HAP-1 (cell line): ENCODE measurements around the gene GIN1.
"Not testable (repeated sequence)": the region's sequence is repeated elsewhere in the genome, so short reads cannot be mapped to it uniquely, and the experiment has no call there.

Experiments
- DNase-seq, 2 experiments: peaks; one replicate each; pipeline ENCODE4 v3.0.0-alpha.2; 2016 to 2020; ENCODE audit warnings: low spot score in 2 of 2
- H3K27me3 ChIP-seq: fragments of 250-450 bp; sonication (Bioruptor Pico); 2 replicates; pipeline ENCODE4 v1.5.1; 2020; ENCODE audit warnings: low read depth, mild to moderate bottlenecking, moderate library complexity
- H3K36me3 ChIP-seq: fragments of 250-450 bp; sonication (Bioruptor Pico); replicated peaks from 2 replicates; pipeline ENCODE4 v1.5.1; 2020; ENCODE audit warnings: mild to moderate bottlenecking
- H3K4me1 ChIP-seq: fragments of 250-450 bp; sonication (Bioruptor Pico); 2 replicates; pipeline ENCODE4 v1.5.1; 2020; ENCODE audit warnings: mild to moderate bottlenecking
- H3K4me3 ChIP-seq: fragments of 250-450 bp; sonication (Bioruptor Pico); 2 replicates; pipeline ENCODE4 v1.5.1; 2020; ENCODE audit warnings: mild to moderate bottlenecking, moderate library complexity
- H3K9me3 ChIP-seq: fragments of 250-450 bp; sonication (Bioruptor Pico); 2 replicates; pipeline ENCODE4 v1.5.1; 2020; ENCODE audit warnings: mild to moderate bottlenecking, moderate library complexity
- in situ Hi-C: fragments of 300-500 bp; cut with MboI; formaldehyde crosslinking; loops from 3 replicates; pipeline ENCODE4 v1.14.3; 2020; ENCODE audit warnings: low sequenced_read_pairs, inconsistent platforms, mixed read lengths

Gene GIN1

GRCh38 chr5:103094737-103095136, 25.2 kb downstream of the GIN1 start:
- Histone ChIP-seq H3K27me3 (no peaks in the 10 kb centered on the region), H3K4me1 (no peaks in the 10 kb centered on the region), H3K9me3 (no peaks in the 10 kb centered on the region), H3K4me3 (no peak overlapping the region), H3K36me3 (no peaks in the 10 kb centered on the region)
- no peak for DNase-seq
- in situ Hi-C loops, result no loop called here

DNA sequence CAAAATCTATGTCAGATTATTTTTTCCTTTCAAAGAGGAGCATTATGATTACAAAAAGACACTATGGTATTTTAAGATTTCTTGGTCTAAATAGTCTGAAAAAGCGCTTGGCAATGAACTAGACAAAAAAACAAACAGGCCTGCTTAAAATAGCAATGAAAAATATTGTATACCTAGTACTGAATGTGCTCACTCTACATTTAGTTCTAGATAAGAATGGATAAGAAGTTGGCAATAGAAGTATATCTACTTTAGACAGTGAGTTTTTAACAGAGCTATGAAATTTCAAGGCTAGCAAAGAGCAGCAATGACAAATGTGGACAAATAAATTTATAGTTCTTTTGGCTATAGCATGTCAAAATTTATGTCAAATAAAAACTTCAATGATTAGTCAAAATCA, 26.2 kb downstream of the GIN1 start:
- in situ Hi-C loops, result no loop called here

DNA sequence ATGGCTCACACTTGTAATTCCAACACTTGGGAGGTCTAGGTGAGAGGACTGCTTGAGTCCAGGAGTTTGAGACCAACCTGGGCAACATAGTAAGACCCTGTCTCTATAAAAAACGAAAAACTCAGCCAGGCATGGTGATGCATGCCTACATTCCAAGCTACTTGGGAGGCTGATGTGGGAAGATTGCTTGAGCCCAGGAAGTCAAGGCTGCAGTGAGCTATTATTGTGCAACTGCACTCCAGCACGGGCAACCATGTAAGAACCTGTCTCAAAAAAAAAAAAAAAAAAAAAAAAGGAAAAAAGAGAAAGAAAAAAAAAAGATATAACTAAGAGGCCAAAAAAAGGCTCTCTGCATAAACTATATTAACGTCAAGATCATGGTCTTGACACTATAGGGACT, 27.3 kb downstream of the GIN1 start:
- Histone ChIP-seq H3K27me3 (no peaks in the 10 kb centered on the region), H3K9me3 (no peaks in the 10 kb centered on the region), H3K4me3 (no peak overlapping the region), H3K36me3 (no peaks in the 10 kb centered on the region), H3K4me1 (no peaks in the 10 kb centered on the region)
- DNase-seq, result no peak
- in situ Hi-C loops, result no loop called here

More for the DNA sequence above, 26.2 kb downstream of the GIN1 start:
- Histone ChIP-seq H3K4me1 (no peaks in the 10 kb centered on the region), H3K9me3 (no peaks in the 10 kb centered on the region), H3K36me3 (no peaks in the 10 kb centered on the region), H3K4me3 (no peak overlapping the region), H3K27me3 (no peaks in the 10 kb centered on the region)
- no peak for DNase-seq

DNA sequence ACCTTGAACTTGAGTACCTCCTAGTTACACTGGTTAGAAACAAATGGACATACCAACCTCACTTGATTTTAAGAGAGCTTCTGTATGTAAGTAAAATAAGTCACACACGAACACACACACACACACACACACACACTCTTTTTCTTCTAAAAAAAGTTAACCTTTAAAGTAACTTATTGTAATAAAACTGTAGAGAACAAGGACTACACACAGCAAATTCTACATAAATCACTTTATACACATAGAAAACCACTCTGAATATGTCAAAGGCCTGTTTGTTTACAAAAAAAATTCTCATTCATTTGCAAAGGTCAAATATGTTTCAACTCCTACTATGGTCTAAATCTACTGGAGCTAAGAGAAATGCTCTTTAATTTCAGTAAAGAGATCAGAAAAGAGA, 29.1 kb downstream of the GIN1 start:
- Histone ChIP-seq H3K36me3 (no peaks in the 10 kb centered on the region; the same call in 1 of the 2 replicates), H3K9me3 (no peaks in the 10 kb centered on the region), H3K27me3 (no peaks in the 10 kb centered on the region), H3K4me3 (no peak overlapping the region), H3K4me1 (no peaks in the 10 kb centered on the region)
- no peak for DNase-seq
- in situ Hi-C loops, result no loop called here

DNA sequence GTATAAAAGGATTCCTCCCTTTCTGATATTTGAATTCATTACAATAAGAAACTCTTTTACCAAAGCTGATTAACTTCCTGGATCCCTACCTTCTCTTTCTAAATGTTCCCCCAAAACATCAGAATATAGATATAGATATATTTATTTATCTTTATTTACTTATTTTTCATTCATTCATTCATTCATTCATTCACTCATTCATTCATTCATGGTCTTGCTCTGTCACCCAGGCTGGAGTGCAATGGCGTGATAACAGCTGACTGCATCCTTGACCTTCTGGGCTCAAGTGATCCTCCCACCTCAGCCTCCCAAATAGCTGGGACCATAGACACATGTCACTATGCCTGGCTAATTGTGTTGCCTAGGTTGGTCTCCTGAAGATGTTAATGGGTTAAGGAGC, 30.7 kb downstream of the GIN1 start:
- DNase-seq, result no peak
- Histone ChIP-seq H3K9me3 (no peaks in the 10 kb centered on the region), H3K4me1 (no peaks in the 10 kb centered on the region), H3K4me3 (no peak overlapping the region), H3K36me3 (no peaks in the 10 kb centered on the region; the same call in 1 of the 2 replicates), H3K27me3 (no peaks in the 10 kb centered on the region)
- in situ Hi-C loops, result no loop called here

- no peak for DNase-seq
- Histone ChIP-seq H3K4me3 (no peak overlapping the region), H3K9me3 (no peaks in the 10 kb centered on the region), H3K36me3 (no peaks in the 10 kb centered on the region; the same call in 1 of the 2 replicates), H3K27me3 (no peaks in the 10 kb centered on the region), H3K4me1 (no peaks in the 10 kb centered on the region)
- in situ Hi-C loops, result no loop called here
Observed at GRCh38 chr5:103086547-103086946, 33.4 kb downstream of the GIN1 start.

- Histone ChIP-seq H3K4me3 (no peak overlapping the region), H3K9me3 (no peaks in the 10 kb centered on the region), H3K36me3 (no peaks in the 10 kb centered on the region), H3K27me3 (no peaks in the 10 kb centered on the region), H3K4me1 (no peaks in the 10 kb centered on the region)
- no peak for DNase-seq
- in situ Hi-C loops, result no loop called here
Observed at GRCh38 chr5:103079796-103080195, 40.1 kb downstream of the GIN1 start.

DNA sequence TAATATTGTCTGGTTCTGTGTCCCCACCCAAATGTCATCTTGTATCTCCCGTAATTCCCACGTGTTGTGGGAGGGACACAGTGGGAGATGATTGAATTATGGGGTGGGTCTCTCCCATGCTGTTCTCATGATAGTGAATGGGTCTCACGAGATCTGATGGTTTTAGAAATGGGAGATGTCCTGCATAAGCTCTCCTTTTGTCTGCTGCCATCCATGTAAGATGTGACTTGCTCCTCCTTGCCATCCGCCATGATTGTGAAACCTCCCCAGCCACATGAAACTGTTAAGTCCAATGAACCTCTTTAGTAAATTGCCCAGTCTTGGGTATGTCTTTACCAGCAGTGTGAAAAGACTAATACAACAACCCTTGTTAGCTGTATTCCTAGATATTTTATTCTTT, 44.5 kb downstream of the GIN1 start:
- no peak for DNase-seq
- 0 out of 2 replicates have a peak, but pooled peaks cover 2% of the 10 kb centered on the region for H3K9me3 ChIP-seq
- H3K4me3 ChIP-seq, result no peak overlapping the region
- in situ Hi-C loops, result no loop called here
- H3K4me1 ChIP-seq, result no peaks in the 10 kb centered on the region
- no peaks in the 10 kb centered on the region for H3K36me3 ChIP-seq
- H3K27me3 ChIP-seq, result no peaks in the 10 kb centered on the region

- H3K4me3 ChIP-seq, DNase-seq, in situ Hi-C loops, H3K4me1 ChIP-seq, H3K9me3 ChIP-seq, H3K27me3 ChIP-seq, H3K36me3 ChIP-seq: not testable (repeated sequence)
Observed at GRCh38 chr5:103073500-103073899, 46.4 kb downstream of the GIN1 start.

- in situ Hi-C loops, result no loop called here
- Histone ChIP-seq H3K27me3 (no peaks in the 10 kb centered on the region; the same call in 1 of the 2 replicates), H3K4me1 (no peaks in the 10 kb centered on the region), H3K4me3 (no peak overlapping the region), H3K9me3 (no peaks in the 10 kb centered on the region), H3K36me3 (no peaks in the 10 kb centered on the region)
- DNase-seq, result no peak
Observed at GRCh38 chr5:103066326-103066725, 53.6 kb downstream of the GIN1 start.

DNA sequence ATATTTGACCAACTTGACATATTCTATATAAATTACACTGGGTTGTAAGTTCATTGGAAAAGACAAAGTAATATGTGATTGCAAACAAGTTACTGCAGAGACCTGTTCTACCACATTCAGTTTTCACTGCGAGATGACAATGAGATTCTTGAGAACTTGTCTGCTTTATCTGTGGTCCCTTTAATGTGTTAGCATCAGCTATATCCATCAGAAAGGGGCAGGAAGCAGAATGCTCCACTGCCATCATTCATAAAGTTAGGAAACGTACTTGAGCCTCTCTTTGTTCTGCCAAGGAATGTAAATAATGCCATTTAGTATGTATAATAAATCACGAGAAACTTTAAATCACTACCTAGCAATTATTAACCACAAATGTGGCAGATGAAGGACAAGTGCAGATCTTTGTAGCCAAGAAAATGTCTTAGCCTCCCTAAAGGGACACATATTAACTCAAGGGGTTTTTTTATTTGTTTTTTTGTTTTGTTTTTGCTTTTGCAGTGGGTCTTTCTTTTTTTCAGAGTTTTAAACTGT, 59.4 kb downstream of the GIN1 start:
- in situ Hi-C loops, result no loop called here
- Histone ChIP-seq H3K4me1 (no peaks in the 10 kb centered on the region), H3K4me3 (no peak overlapping the region), H3K36me3 (no peaks in the 10 kb centered on the region), H3K27me3 (no peaks in the 10 kb centered on the region; the same call in 1 of the 2 replicates), H3K9me3 (no peaks in the 10 kb centered on the region)
- DNase-seq, result no peak

GRCh38 chr5:103059525-103059924, 60.4 kb downstream of the GIN1 start:
- in situ Hi-C loops, result no loop called here
- no peaks in the 10 kb centered on the region; the same call in 1 of the 2 replicates for H3K27me3 ChIP-seq
- no peak overlapping the region for H3K4me3 ChIP-seq
- no peaks in the 10 kb centered on the region for H3K36me3 ChIP-seq
- H3K9me3 ChIP-seq, result no peaks in the 10 kb centered on the region
- no peaks in the 10 kb centered on the region for H3K4me1 ChIP-seq
- no peak for DNase-seq

- Histone ChIP-seq H3K36me3 (no peaks in the 10 kb centered on the region), H3K4me3 (no peak overlapping the region), H3K9me3 (no peaks in the 10 kb centered on the region), H3K4me1 (no peaks in the 10 kb centered on the region), H3K27me3 (no peaks in the 10 kb centered on the region; the same call in 1 of the 2 replicates)
- in situ Hi-C loops, result no loop called here
- DNase-seq, result no peak
Observed at GRCh38 chr5:103057208-103058130, 62.5 kb downstream of the GIN1 start.

- not testable (repeated sequence) for H3K9me3 ChIP-seq, H3K27me3 ChIP-seq, H3K36me3 ChIP-seq, DNase-seq, H3K4me1 ChIP-seq, H3K4me3 ChIP-seq
- in situ Hi-C loops, result loop anchor here (25.0 kb wide), 1 partner anchor 509 kb away; no protein-coding TSS in a partner anchor
Observed at GRCh38 chr5:103046706-103047105, 73.2 kb downstream of the GIN1 start.
